Fibroblast of lung (primary cell): ENCODE results near the gene EBI3.

Experiments
- EZH2 ChIP-seq: IDR thresholded peaks from 2 replicates; pipeline ENCODE4 v1.5.1; 2012; ENCODE audit warnings: low read length, control low read depth, mild to moderate bottlenecking; ENCODE audit errors: missing control alignments
- TF ChIP-seq, protein P1 (sequence below), 2 donors: IDR thresholded peaks in 1 of 2; conservative IDR thresholded peaks in 1 of 2; 1 replicate in 1 of 2; 2 replicates in 1 of 2; pipeline ENCODE4 v1.5.1; 2011 to 2012; ENCODE audit warnings: low read length in 2 of 2, control low read depth in 1 of 2, inconsistent platforms in 1 of 2, low read depth in 1 of 2, mild to moderate bottlenecking in 1 of 2

DNA sequence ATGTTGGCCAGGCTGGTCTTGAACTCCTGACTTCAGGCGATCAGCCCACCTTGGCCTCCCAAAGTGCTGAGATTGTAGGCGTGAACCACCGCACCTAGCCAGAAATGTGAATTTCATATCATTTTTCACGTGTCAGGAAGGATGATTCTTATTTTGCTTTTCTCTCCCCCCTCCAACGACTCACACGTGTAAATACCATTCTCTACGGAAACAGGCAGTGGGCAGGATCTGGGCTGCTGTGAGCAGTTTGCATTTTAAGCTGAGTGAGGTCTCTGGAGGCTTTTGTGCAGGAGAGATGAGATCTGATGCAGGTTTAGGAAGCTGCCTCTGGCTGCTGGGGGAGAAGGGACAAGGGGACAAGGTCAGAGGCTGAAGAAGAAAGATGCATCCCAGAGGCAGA is 35.0 kb upstream of the EBI3 start:
- TF ChIP-seq, protein P1, sequence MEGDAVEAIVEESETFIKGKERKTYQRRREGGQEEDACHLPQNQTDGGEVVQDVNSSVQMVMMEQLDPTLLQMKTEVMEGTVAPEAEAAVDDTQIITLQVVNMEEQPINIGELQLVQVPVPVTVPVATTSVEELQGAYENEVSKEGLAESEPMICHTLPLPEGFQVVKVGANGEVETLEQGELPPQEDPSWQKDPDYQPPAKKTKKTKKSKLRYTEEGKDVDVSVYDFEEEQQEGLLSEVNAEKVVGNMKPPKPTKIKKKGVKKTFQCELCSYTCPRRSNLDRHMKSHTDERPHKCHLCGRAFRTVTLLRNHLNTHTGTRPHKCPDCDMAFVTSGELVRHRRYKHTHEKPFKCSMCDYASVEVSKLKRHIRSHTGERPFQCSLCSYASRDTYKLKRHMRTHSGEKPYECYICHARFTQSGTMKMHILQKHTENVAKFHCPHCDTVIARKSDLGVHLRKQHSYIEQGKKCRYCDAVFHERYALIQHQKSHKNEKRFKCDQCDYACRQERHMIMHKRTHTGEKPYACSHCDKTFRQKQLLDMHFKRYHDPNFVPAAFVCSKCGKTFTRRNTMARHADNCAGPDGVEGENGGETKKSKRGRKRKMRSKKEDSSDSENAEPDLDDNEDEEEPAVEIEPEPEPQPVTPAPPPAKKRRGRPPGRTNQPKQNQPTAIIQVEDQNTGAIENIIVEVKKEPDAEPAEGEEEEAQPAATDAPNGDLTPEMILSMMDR (conservative IDR thresholded peaks at IDR 0.05 in 1 of 2, IDR thresholded peaks at IDR 0.05 in 1 of 2; ENCODE audit: low read depth in 1 of 2, low read length in 2 of 2): no peak
- TF ChIP-seq EZH2: no peak
